Measurements from ENCODE around the gene KCNMB4.

GRCh38 chr12:70398002-70398401, 31.9 kb downstream of the KCNMB4 start:
- TF ChIP-seq CTCF (conservative IDR thresholded peaks at IDR 0.05 in 1 of 2, IDR thresholded peaks at IDR 0.05 in 1 of 2; ENCODE audit: extremely low read depth in 1 of 2, insufficient read depth in 1 of 2, low read depth in 1 of 2, low read length in 2 of 2) = no peak
- TF ChIP-seq EZH2 (IDR thresholded peaks at IDR 0.05; ENCODE audit: borderline replicate concordance, low read length) = no peak

Data from mammary epithelial cell (primary cell).